Loucy (cell line): Measurements from ENCODE around the gene CELSR3.

Experiments used
- CTCF ChIP-seq: fragments of 200-600 bp; sonication (generic); conservative IDR thresholded peaks from 2 replicates; pipeline ENCODE4 v1.5.1; 2014; ENCODE audit warnings: mild to moderate bottlenecking, antibody characterized with exemption, low read length
- EZH2phosphoT487 ChIP-seq: fragments of 200-600 bp; IDR thresholded peaks from 2 replicates; pipeline ENCODE4 v1.6.1; 2018; ENCODE audit warnings: antibody characterized with exemption, mild to moderate bottlenecking, moderate library complexity, borderline replicate concordance

- TF ChIP-seq EZH2phosphoT487 (no peak), CTCF (no peak)
Measured at GRCh38 chr3:48664929-48665328, 2.2 kb upstream of the CELSR3 start.
